H9 (cell line): ENCODE results near the gene DERA. TPM values are rescaled to one million over a fixed set of nuclear protein-coding genes. Genes with fewer than 3 reads are reported as not detected.

ENCODE experiments used
- DNase-seq: peaks from one replicate; pipeline ENCODE4 v3.0.0-alpha.2; 2017
- H2AFZ ChIP-seq: one replicate; pipeline ENCODE4 v1.6.1; 2013; ENCODE audit warnings: mild to moderate bottlenecking, low read length, control low read depth, moderate library complexity
- H2AK5ac ChIP-seq: 2 replicates; pipeline ENCODE4 v1.6.1; 2013; ENCODE audit warnings: low read length, control low read depth, mixed read lengths; ENCODE audit not compliant: insufficient read length
- H2BK120ac ChIP-seq: one replicate; pipeline ENCODE4 v1.6.1; 2013; ENCODE audit warnings: low read depth, mild to moderate bottlenecking, low read length, control low read depth, inconsistent platforms; ENCODE audit not compliant: poor library complexity, severe bottlenecking
- H2BK12ac ChIP-seq: 2 replicates; pipeline ENCODE4 v1.6.1; 2013; ENCODE audit warnings: low read length, control low read depth, mixed read lengths, low read depth; ENCODE audit not compliant: insufficient read length
- H2BK15ac ChIP-seq: 2 replicates; pipeline ENCODE4 v1.6.1; 2013; ENCODE audit warnings: low read depth, low read length, control low read depth
- H2BK20ac ChIP-seq: one replicate; pipeline ENCODE4 v1.6.1; 2013; ENCODE audit warnings: low read depth, mild to moderate bottlenecking, low read length, control low read depth, inconsistent platforms; ENCODE audit not compliant: poor library complexity, severe bottlenecking
- H2BK5ac ChIP-seq: 2 replicates; pipeline ENCODE4 v1.6.1; 2013; ENCODE audit warnings: low read length, control low read depth, mixed read lengths; ENCODE audit not compliant: insufficient read length
- H3K14ac ChIP-seq: 2 replicates; pipeline ENCODE4 v1.6.1; 2013; ENCODE audit warnings: low read length, control low read depth; ENCODE audit not compliant: insufficient read depth
- H3K18ac ChIP-seq: 2 replicates; pipeline ENCODE4 v1.6.1; 2013; ENCODE audit warnings: low read depth, mild to moderate bottlenecking, mixed read lengths, low read length, control low read depth; ENCODE audit not compliant: insufficient read length
- H3K23ac ChIP-seq: 2 replicates; pipeline ENCODE4 v1.6.1; 2013; ENCODE audit warnings: low read length, control low read depth, mixed read lengths, low read depth; ENCODE audit not compliant: insufficient read length
- H3K23me2 ChIP-seq: 2 replicates; pipeline ENCODE4 v1.6.1; 2013; ENCODE audit warnings: low read depth, mild to moderate bottlenecking, mixed read lengths, low read length, control low read depth; ENCODE audit not compliant: insufficient read length, poor library complexity, severe bottlenecking
- H3K27ac ChIP-seq: 2 replicates; pipeline ENCODE4 v1.5.1; 2013; ENCODE audit warnings: low read length, control low read depth, mixed read lengths, low read depth; ENCODE audit not compliant: insufficient read length
- H3K27me3 ChIP-seq: 2 replicates; pipeline ENCODE4 v1.6.1; 2013; ENCODE audit warnings: low read length, control low read depth, inconsistent platforms; ENCODE audit not compliant: insufficient read depth
- H3K4ac ChIP-seq: 2 replicates; pipeline ENCODE4 v1.6.1; 2013; ENCODE audit warnings: low read depth, mild to moderate bottlenecking, control low read depth, inconsistent platforms, low read length, moderate library complexity
- H3K4me1 ChIP-seq: 2 replicates; pipeline ENCODE4 v1.6.1; 2013; ENCODE audit warnings: low read length, control low read depth, inconsistent platforms; ENCODE audit not compliant: insufficient read depth
- H3K4me2 ChIP-seq: 2 replicates; pipeline ENCODE4 v1.6.1; 2013; ENCODE audit warnings: low read length, control low read depth, mixed read lengths; ENCODE audit not compliant: insufficient read length, insufficient read depth
- H3K56ac ChIP-seq: 2 replicates; pipeline ENCODE4 v1.6.1; 2013; ENCODE audit warnings: low read depth, mild to moderate bottlenecking, mixed read lengths, low read length, control low read depth; ENCODE audit not compliant: insufficient read length
- H3K79me1 ChIP-seq: 2 replicates; pipeline ENCODE4 v1.6.1; 2013; ENCODE audit warnings: low read depth, mild to moderate bottlenecking, moderate library complexity, low read length, control low read depth, inconsistent platforms; ENCODE audit not compliant: insufficient read depth, poor library complexity, severe bottlenecking
- H3K79me2 ChIP-seq: 2 replicates; pipeline ENCODE4 v1.6.1; 2013; ENCODE audit warnings: low read length, control low read depth, inconsistent platforms; ENCODE audit not compliant: insufficient read depth
- H3K9ac ChIP-seq: 2 replicates; pipeline ENCODE4 v1.6.1; 2013; ENCODE audit warnings: low read length, control low read depth, mixed read lengths; ENCODE audit not compliant: insufficient read length; ENCODE audit errors: extremely low read depth
- H3K9me3 ChIP-seq: one replicate; pipeline ENCODE4 v1.6.1; 2013; ENCODE audit warnings: low read depth, low read length, inconsistent platforms; ENCODE audit not compliant: control insufficient read depth
- H3T11ph ChIP-seq: one replicate; pipeline ENCODE4 v1.6.1; 2013; ENCODE audit warnings: mild to moderate bottlenecking, low read length, control low read depth, inconsistent platforms
- H4K20me1 ChIP-seq: one replicate; pipeline ENCODE4 v1.6.1; 2013; ENCODE audit not compliant: control insufficient read depth, insufficient read length, insufficient read depth
- H4K5ac ChIP-seq: 2 replicates; pipeline ENCODE4 v1.6.1; 2013; ENCODE audit warnings: low read depth, mild to moderate bottlenecking, mixed read lengths, low read length, control low read depth; ENCODE audit not compliant: insufficient read length
- H4K8ac ChIP-seq: replicated peaks from 2 replicates; pipeline ENCODE4 v1.6.1; 2013; ENCODE audit warnings: low read length, control low read depth, mixed read lengths, low read depth; ENCODE audit not compliant: insufficient read length
- H4K91ac ChIP-seq: 2 replicates; pipeline ENCODE4 v1.6.1; 2013; ENCODE audit warnings: low read depth, mild to moderate bottlenecking, moderate library complexity, mixed read lengths, low read length, control low read depth; ENCODE audit not compliant: insufficient read length
- H3K27ac Mint-ChIP-seq, 3 experiments: 2 replicates in 2 of 3; 3 replicates in 1 of 3; pipeline ENCODE4 v1.8.0; 2020 to 2021; ENCODE audit warnings: mixed read lengths in 3 of 3, mild to moderate bottlenecking in 1 of 3, moderate library complexity in 1 of 3
- H3K27me3 Mint-ChIP-seq: 2 replicates; pipeline ENCODE4 v1.8.0; 2021; ENCODE audit warnings: low read depth, mild to moderate bottlenecking, moderate library complexity, mixed read lengths
- H3K36me3 Mint-ChIP-seq, 3 experiments: 2 replicates in 2 of 3; 3 replicates in 1 of 3; pipeline ENCODE4 v1.8.0; 2020 to 2021; ENCODE audit warnings: low read depth in 3 of 3, mixed read lengths in 3 of 3; ENCODE audit not compliant: insufficient read depth in 1 of 3
- H3K4me1 Mint-ChIP-seq, 2 experiments: 2 replicates each; pipeline ENCODE4 v1.8.0; 2020; ENCODE audit warnings: mixed read lengths in 2 of 2
- H3K4me3 Mint-ChIP-seq, 2 experiments: 2 replicates in 1 of 2; 3 replicates in 1 of 2; pipeline ENCODE4 v1.8.0; 2020 to 2021; ENCODE audit warnings: mild to moderate bottlenecking in 2 of 2, mixed read lengths in 2 of 2, moderate library complexity in 1 of 2
- H3K9me3 Mint-ChIP-seq, 2 experiments: 2 replicates in 1 of 2; 3 replicates in 1 of 2; pipeline ENCODE4 v1.8.0; 2020; ENCODE audit warnings: mild to moderate bottlenecking in 2 of 2, mixed read lengths in 2 of 2, moderate library complexity in 1 of 2
- CTCF ChIP-seq: fragments of 200-600 bp; sonication (generic); conservative IDR thresholded peaks from 3 replicates; pipeline ENCODE4 v1.8.0; 2021; ENCODE audit warnings: antibody characterized with exemption, mild to moderate bottlenecking
- WGBS: extraction: QIAGEN DNeasy Blood & Tissue Kit; methylation state at CpG from one replicate; pipeline ENCODE4 v1.1.7; 2013; ENCODE audit warnings: missing lambda C conversion rate, low lambda C conversion rate, mixed read lengths; ENCODE audit not compliant: insufficient read length; ENCODE audit errors: extremely low coverage; 5-methylcytosine and 5-hydroxymethylcytosine counted together
- total RNA-seq: library from RNA; stranded (reverse); gene quantifications from 2 replicates; pipeline ENCODE4 v1.2.1, GENCODE V29; 2021

The DERA gene
- total RNA-seq, 1 experiment from 2014 or later: 20.9 TPM

DNA sequence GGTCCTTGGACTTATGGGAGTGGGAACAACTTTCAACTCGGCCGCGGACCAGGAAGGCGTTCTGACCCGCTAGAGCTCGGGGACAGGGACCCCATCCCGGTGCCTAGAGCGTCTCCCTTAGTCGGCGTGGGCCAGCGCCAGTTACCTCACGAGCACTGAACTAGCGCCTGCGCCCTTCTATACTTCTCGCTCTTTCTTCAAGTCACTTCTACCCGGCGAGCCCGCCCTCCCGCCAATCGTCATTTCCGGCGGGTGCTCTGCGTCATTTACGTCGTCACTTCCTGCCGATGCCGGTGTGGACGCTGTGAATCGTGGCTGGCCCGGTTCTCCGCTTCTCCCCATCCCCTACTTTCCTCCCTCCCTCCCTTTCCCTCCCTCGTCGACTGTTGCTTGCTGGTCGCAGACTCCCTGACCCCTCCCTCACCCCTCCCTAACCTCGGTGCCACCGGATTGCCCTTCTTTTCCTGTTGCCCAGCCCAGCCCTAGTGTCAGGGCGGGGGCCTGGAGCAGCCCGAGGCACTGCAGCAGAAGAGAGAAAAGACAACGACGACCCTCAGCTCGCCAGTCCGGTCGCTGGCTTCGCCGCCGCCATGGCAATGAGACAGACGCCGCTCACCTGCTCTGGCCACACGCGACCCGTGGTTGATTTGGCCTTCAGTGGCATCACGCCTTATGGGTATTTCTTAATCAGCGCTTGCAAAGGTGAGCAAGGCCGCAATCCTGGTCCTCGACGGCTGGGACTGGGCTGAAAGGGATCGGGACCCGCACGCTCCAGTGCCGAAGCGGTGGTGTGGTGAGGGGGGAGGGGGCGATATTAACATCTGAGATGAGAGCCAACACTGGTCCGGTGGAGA is 28.8 kb upstream of the DERA start, which contains the start of gene STRAP:
STRAP (plus strand) TSS at position 270 of the 854 bp plus-strand sequence; CDS start at position 591, 321 bp downstream.
- peaks cover 4% of the 10 kb centered on the region for H3K79me1 ChIP-seq
- H3K79me2 ChIP-seq: peaks cover 39% of the 10 kb centered on the region
- no peaks in the 10 kb centered on the region for H3K27me3 Mint-ChIP-seq
- no peaks in the 10 kb centered on the region for H4K20me1 ChIP-seq
- no peaks in the 10 kb centered on the region; the same call in 1 of the 2 replicates for H3K27me3 ChIP-seq
- no peak within 1 kb of the TSS for H2BK15ac ChIP-seq
- H3K4ac ChIP-seq: no peak within 1 kb of the TSS; the same call in 1 of the 2 replicates
- H2BK5ac ChIP-seq: peak within 1 kb of the TSS; percentile 66
- H3K4me3 Mint-ChIP-seq: peak within 1 kb of the TSS; percentile 98 to 99
- no peak within 1 kb of the TSS for H3T11ph ChIP-seq
- peak within 1 kb of the TSS; percentile 66 for H4K5ac ChIP-seq
- no peak within 1 kb of the TSS for H2BK20ac ChIP-seq
- no peak within 1 kb of the TSS for H2BK12ac ChIP-seq
- H3K9ac ChIP-seq: peak within 1 kb of the TSS; percentile 85
- H4K91ac ChIP-seq: no peak within 1 kb of the TSS
- no peak within 1 kb of the TSS for H2AFZ ChIP-seq
- H3K36me3 Mint-ChIP-seq: peaks cover 24 to 40% (median 38%) of the 10 kb centered on the region in 3 experiments; a peak in 6 of 7 replicates
- H3K23me2 ChIP-seq: peaks cover 3% of the 10 kb centered on the region
- H3K27ac Mint-ChIP-seq: peak within 1 kb of the TSS; percentile 99 to 100 (median 99)
- peak within 1 kb of the TSS; percentile 94 for H3K4me2 ChIP-seq
- WGBS: no CpG with 5 or more reads among the region's 63 CpGs
- no peak for TF ChIP-seq CTCF
- H4K8ac ChIP-seq: no peak within 1 kb of the TSS
- no peak within 1 kb of the TSS for H2BK120ac ChIP-seq
- peak within 1 kb of the TSS; percentile 29 for H3K56ac ChIP-seq
- H3K27ac ChIP-seq: peak within 1 kb of the TSS; percentile 63
- peak within 1 kb of the TSS; percentile 85 for H3K18ac ChIP-seq
- H3K4me1 Mint-ChIP-seq: peaks cover 13 to 21% of the 10 kb centered on the region in 2 experiments
- H3K9me3 ChIP-seq: no peaks in the 10 kb centered on the region
- peak within 1 kb of the TSS; percentile 91 for H3K14ac ChIP-seq
- H2AK5ac ChIP-seq: no peak within 1 kb of the TSS
- H3K4me1 ChIP-seq: no peaks in the 10 kb centered on the region
- DNase-seq: peak; percentile 99
- H3K9me3 Mint-ChIP-seq: no peaks in the 10 kb centered on the region
- H3K23ac ChIP-seq: no peak within 1 kb of the TSS
